ENCODE data around the gene REN.

DNA sequence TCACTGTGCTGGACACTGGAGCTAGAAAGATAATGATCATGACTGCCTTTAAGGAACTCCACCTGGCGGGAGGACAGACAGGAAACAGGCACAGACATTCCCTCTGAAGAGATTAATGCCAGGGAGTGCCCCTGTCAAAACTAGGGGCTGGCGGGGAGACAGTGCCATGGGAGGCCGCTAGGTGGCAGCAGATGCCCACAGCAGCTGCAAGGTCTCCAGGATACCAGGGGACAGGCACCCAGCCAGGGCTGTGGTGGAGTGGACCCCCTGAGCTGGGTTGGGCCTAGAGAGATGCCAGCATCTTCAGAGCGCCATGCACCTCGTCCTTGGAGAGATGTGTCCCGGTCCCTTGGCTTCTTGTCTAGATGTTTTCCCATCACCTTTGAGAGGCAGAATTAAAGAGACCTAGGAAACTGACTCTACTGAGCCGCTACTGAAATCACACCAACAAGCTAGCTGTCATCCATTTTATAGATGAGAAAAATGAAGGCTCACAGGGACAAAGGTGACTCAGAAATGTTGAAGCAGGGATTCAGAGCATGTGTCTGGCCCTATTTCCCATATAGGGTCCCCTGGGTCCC, 3.6 kb downstream of the REN start:
- TF ChIP-seq EZH2phosphoT487 (IDR thresholded peaks at IDR 0.05; ENCODE audit: borderline replicate concordance) = no peak
- TF ChIP-seq, protein P1, sequence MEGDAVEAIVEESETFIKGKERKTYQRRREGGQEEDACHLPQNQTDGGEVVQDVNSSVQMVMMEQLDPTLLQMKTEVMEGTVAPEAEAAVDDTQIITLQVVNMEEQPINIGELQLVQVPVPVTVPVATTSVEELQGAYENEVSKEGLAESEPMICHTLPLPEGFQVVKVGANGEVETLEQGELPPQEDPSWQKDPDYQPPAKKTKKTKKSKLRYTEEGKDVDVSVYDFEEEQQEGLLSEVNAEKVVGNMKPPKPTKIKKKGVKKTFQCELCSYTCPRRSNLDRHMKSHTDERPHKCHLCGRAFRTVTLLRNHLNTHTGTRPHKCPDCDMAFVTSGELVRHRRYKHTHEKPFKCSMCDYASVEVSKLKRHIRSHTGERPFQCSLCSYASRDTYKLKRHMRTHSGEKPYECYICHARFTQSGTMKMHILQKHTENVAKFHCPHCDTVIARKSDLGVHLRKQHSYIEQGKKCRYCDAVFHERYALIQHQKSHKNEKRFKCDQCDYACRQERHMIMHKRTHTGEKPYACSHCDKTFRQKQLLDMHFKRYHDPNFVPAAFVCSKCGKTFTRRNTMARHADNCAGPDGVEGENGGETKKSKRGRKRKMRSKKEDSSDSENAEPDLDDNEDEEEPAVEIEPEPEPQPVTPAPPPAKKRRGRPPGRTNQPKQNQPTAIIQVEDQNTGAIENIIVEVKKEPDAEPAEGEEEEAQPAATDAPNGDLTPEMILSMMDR (conservative IDR thresholded peaks at IDR 0.05; ENCODE audit: low read length) = peak; percentile 99

All from Loucy (cell line).